B cell (primary cell): ENCODE measurements around the gene RSPH10B2.
"Not testable (repeated sequence)": the region's sequence is repeated elsewhere in the genome, so short reads cannot be mapped to it uniquely, and the experiment has no call there.

Experiments used
- EZH2 ChIP-seq: IDR thresholded peaks from 2 replicates; pipeline ENCODE4 v1.6.1; 2012; ENCODE audit warnings: borderline replicate concordance, low read depth, mild to moderate bottlenecking, moderate library complexity, low read length; ENCODE audit not compliant: insufficient read depth, poor library complexity, severe bottlenecking
- TF ChIP-seq, protein P1 (sequence below): fragments of 200-600 bp; IDR thresholded peaks from one replicate; pipeline ENCODE4 v1.8.0; 2022; ENCODE audit warnings: antibody characterized with exemption, mild to moderate bottlenecking

DNA sequence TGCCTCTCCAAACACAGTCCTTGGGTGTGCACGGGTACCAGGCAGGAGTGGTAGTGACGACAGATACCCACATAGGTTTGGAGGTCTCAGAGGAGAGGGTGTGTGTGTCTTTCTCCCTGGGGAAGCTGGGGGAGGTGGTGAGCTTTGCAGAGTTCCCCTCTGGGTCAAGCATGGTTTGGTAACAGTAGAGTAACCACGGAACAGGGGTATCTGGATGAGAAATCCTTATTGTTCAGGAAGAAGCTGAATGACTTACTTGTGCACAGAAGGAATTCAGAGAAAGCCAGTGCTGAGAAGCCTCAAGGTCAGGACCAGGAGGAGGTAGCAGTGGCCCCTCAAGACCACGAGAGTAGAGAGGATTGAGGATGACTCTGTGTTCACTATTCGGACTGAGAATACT lies 75.7 kb downstream of the RSPH10B2 start:
- TF ChIP-seq, protein P1, sequence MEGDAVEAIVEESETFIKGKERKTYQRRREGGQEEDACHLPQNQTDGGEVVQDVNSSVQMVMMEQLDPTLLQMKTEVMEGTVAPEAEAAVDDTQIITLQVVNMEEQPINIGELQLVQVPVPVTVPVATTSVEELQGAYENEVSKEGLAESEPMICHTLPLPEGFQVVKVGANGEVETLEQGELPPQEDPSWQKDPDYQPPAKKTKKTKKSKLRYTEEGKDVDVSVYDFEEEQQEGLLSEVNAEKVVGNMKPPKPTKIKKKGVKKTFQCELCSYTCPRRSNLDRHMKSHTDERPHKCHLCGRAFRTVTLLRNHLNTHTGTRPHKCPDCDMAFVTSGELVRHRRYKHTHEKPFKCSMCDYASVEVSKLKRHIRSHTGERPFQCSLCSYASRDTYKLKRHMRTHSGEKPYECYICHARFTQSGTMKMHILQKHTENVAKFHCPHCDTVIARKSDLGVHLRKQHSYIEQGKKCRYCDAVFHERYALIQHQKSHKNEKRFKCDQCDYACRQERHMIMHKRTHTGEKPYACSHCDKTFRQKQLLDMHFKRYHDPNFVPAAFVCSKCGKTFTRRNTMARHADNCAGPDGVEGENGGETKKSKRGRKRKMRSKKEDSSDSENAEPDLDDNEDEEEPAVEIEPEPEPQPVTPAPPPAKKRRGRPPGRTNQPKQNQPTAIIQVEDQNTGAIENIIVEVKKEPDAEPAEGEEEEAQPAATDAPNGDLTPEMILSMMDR = not testable (repeated sequence)
- not testable (repeated sequence) for TF ChIP-seq EZH2
